NCI-H2196 treated with DMSO at 0.1 percent for 48 hours (cell line): ENCODE results near the gene SCYGR3.

Experiments
- DNase-seq: peaks from one replicate; lab custom pipeline; 2025; ENCODE audit not compliant: unreplicated experiment; lab: John Stamatoyannopoulos, UW

The SCYGR3 gene

GRCh38 chr2:227565080-227565479 is 49.6 kb downstream of the SCYGR3 start:
- no peak for DNase-seq
